GM12872 (cell line): ENCODE results near the gene USP27X.

Source experiments
- TF ChIP-seq, protein P1 (sequence below): IDR thresholded peaks from 3 replicates; pipeline ENCODE4 v1.5.1; 2011; ENCODE audit warnings: low read depth, mild to moderate bottlenecking, low read length, moderate library complexity; ENCODE audit not compliant: insufficient read depth

Gene USP27X

DNA sequence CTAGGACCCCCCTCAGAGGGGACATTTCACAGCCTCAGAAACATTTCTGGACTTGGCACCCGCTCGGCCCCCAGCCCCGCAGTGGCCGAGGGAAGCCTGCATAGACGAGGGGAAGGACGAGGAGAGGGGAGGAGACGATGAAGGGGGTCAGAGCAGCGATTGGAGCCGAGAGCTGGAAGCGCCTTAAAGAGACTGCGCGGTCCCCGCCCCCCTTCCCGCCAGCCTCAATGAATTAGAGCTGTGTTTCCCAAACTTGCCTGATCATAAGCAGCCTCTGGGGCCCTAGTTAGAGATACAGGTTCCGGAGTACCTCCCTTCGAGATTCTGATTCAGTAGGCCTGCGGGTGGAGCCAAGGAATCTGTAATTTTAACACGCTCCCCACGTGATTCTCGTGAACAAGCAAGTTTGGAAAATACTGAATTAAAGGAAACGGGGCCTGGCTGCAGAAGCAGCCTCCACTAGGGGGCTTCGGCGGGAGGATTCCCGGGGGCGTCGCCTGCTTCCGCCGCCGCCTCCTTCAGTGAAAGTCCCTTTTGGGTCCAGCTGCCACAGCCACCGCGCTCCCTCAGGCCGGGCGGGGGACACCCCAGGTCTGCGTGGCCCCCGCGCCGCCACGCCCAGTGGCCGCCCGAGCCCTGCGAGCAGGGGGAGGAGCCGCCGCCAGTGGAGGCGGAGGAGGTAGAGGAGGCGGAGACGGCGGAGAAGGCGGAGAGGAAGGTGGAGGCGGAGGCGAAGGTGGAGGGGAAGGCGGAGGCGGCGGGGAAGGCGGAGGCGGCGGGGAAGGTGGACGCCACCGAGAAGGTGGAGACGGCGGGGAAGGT is at the start of gene USP27X:
USP27X (plus strand) TSS at position 651 of the 822 bp plus-strand sequence. CDS start 824 bp downstream, outside the sequence.
- TF ChIP-seq, protein P1, sequence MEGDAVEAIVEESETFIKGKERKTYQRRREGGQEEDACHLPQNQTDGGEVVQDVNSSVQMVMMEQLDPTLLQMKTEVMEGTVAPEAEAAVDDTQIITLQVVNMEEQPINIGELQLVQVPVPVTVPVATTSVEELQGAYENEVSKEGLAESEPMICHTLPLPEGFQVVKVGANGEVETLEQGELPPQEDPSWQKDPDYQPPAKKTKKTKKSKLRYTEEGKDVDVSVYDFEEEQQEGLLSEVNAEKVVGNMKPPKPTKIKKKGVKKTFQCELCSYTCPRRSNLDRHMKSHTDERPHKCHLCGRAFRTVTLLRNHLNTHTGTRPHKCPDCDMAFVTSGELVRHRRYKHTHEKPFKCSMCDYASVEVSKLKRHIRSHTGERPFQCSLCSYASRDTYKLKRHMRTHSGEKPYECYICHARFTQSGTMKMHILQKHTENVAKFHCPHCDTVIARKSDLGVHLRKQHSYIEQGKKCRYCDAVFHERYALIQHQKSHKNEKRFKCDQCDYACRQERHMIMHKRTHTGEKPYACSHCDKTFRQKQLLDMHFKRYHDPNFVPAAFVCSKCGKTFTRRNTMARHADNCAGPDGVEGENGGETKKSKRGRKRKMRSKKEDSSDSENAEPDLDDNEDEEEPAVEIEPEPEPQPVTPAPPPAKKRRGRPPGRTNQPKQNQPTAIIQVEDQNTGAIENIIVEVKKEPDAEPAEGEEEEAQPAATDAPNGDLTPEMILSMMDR = peak; percentile 55

DNA sequence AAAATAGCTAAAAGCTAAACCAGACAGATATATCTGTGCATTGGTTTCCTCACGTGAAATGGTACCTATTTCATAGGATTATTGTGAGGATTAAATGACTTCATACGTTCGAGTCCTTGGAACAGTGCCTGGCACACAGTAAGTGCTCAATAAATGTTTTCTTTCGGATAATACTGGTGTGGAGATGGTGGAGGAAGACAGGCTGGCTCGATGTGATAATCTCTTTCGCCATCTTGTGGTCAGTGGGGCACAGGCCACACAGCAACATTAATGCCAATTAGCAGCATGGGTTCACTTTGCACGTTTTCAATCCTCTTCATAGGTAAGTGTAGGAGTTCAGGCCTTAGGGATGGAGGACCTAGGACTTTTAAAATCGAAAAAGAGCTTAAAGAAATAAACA is 40.9 kb upstream of the USP27X start:
- TF ChIP-seq, protein P1 = peak; percentile 59

DNA sequence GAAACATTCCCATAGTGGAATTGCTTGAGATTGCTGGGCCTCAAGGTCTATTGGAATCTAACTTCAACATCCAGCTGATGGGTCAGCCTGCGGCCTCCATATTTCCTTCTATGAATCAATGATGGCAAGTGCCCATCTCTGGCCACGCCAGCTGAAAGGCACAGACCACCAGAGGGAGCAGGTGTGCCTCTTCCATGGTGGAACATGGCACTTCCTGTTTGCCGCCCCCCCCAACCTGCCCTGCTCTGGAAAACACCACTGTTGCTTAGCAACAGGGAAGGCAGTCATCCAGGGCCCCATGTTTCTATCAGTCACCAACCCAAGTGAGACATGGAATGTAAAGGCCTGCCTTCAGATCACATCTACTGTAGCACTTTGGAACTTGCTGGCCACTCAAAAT is 38.6 kb upstream of the USP27X start:
- TF ChIP-seq, protein P1 = peak; percentile 61; the same call in 2 of the 3 replicates

DNA sequence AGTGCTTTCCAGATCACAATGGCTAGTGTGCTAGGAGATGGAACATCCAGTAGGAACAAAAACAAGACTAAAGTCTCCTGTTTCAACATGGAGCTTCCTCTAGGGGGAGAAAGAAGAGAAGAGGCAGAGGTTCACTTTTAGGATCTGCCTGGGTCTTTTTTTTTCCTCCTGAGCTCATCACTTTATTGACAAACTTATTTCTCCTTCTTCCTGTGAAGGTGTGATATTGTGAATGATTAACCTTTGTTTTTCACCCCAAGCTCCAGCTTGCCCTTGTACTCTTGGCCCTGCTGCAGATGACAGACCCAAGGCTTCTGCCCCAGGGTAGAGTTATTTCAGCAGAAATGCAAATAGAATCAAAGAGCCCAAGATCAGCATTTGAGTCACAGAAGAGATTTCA is 36.7 kb upstream of the USP27X start:
- TF ChIP-seq, protein P1 = 0 out of 3 replicates have a peak, but pooled peaks have one; percentile 19

DNA sequence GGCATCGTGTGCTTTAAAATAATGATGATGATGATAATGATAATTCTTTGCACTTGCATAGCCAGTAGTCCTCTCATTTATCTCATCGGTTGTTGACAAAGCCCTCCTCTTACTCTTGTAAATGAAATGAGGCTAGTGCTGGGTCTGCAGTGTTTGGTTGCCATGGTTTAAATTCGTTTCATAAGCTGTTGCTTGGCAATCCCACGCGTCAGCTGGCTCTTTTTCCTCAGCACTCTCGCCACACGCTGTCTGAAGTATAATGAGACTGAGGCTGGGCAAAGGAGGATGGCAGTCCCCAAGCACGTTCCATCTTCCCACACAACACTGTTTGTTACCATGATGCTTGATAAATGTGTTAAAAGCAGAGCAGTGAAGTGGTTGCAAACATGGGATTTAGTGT is 34.7 kb upstream of the USP27X start:
- TF ChIP-seq, protein P1 = no peak

DNA sequence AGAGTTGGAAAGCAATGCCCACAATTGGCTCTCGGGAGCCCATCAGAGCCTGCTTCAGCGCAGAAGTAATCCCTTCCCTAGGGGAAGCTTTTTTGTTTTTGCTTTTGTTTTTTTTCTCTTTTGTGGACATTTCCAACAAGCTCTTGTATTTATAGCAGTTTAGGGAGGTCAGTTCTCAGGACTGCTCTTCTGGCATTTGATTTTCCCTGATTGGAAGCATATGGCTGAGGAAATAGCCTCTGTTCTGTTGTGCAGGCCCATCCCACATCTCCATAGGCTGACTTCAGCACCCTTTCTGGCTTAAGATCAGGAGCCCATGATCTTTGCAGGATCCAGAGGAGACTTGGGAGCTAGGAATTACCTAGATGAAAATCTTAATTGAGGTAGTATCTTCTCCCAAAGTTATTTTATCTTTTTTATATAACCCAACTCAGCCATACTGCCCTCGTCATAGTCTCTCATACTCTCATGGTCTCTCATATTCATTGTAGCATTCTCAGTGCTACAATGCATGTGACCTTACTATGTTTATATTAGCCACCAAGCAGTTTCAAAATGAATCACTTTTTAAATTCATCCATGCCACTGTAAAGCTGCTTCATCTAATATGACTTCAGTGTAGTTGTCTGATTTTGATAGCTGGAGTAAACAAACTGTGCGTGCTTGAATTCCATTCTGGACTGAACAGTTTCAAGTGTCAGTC is 33.4 kb upstream of the USP27X start:
- TF ChIP-seq, protein P1 = no peak

DNA sequence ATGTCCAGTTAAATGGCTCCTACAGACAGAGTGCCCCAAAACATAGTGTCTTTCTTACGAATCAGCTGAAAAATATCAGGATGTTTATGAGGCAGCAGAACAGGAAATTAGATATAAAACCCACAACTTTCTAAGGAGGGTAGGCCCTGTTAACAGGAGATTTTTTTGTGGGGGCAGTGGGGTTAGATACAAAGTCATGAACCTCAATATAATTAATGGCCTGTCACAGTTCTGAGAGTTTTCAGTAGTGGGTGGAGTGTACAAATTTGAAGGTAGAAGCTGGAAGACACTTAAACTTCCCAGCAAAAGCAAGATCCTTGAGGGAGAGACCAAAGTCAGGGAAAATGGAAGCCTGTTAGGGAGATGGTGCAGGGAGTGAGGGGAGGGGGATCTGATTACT is 32.8 kb upstream of the USP27X start:
- TF ChIP-seq, protein P1 = no peak
